H1 (cell line): ENCODE results near the gene HOXB5. TPM values are rescaled to one million over a fixed set of nuclear protein-coding genes. Genes with fewer than 3 reads are reported as not detected.

ENCODE experiments used
- CTCF ChIA-PET: fragments of 300-600 bp; sonication (Branson Sonifier 250); formaldehyde crosslinking; loops from one replicate; lab custom pipeline; 2021; ENCODE audit not compliant: partially characterized antibody; lab: Charles Lee
- POLR2A ChIA-PET: fragments of 300-600 bp; sonication (Branson Sonifier 250); formaldehyde crosslinking; loops from one replicate; lab custom pipeline; 2021; ENCODE audit warnings: inconsistent platforms; ENCODE audit not compliant: partially characterized antibody; lab: Charles Lee
- DNase-seq, 2 experiments: peaks; one replicate each; pipeline versions ENCODE4 v3.0.0 to v3.0.0-alpha.2; 2010 to 2022; ENCODE audit warnings: low spot score in 2 of 2, low read depth in 1 of 2, mixed read lengths in 1 of 2
- FAIRE-seq: peaks from 2 replicates; lab custom pipeline; 2011; peaks lifted over from hg19 to GRCh38; lab: Jason Lieb, UNC
- H2AFZ ChIP-seq: 2 replicates; pipeline ENCODE4 v1.8.1; 2012; ENCODE audit warnings: low read length, inconsistent platforms
- H2AK5ac ChIP-seq: 2 replicates; pipeline ENCODE4 v1.6.1; 2013; ENCODE audit warnings: low read depth, low read length
- H2BK120ac ChIP-seq: replicated peaks from 2 replicates; pipeline ENCODE3; 2013; ENCODE audit warnings: low read depth, low read length, inconsistent platforms
- H2BK12ac ChIP-seq: 2 replicates; pipeline ENCODE4 v1.6.1; 2013; ENCODE audit warnings: low read depth, low read length
- H2BK15ac ChIP-seq: 2 replicates; pipeline ENCODE4 v1.6.1; 2013; ENCODE audit warnings: low read length
- H2BK20ac ChIP-seq: 2 replicates; pipeline ENCODE4 v1.6.1; 2013; ENCODE audit warnings: low read length
- H2BK5ac ChIP-seq: 2 replicates; pipeline ENCODE4 v1.6.1; 2013; ENCODE audit warnings: low read depth, low read length
- H3K14ac ChIP-seq: 2 replicates; pipeline ENCODE4 v1.6.1; 2013; ENCODE audit warnings: inconsistent platforms; ENCODE audit not compliant: insufficient read length
- H3K18ac ChIP-seq: 2 replicates; pipeline ENCODE4 v1.6.1; 2013; ENCODE audit warnings: low read length; ENCODE audit errors: extremely low read depth
- H3K23ac ChIP-seq: 2 replicates; pipeline ENCODE4 v1.6.1; 2013; ENCODE audit warnings: inconsistent platforms; ENCODE audit not compliant: insufficient read length
- H3K23me2 ChIP-seq: 2 replicates; pipeline ENCODE4 v1.6.1; 2013; ENCODE audit warnings: low read depth, low read length
- H3K27ac ChIP-seq: 2 replicates; pipeline ENCODE4 v1.6.1; 2011; ENCODE audit warnings: low read depth, low read length, inconsistent platforms
- H3K27me3 ChIP-seq, 4 experiments: replicated peaks in 1 of 4; 1 replicate in 1 of 4; 2 replicates in 3 of 4; pipeline versions ENCODE4 v1.6.1 to v1.8.1; 2011 to 2013; ENCODE audit warnings: low read length in 3 of 4, mild to moderate bottlenecking in 3 of 4, inconsistent platforms in 2 of 4, mixed read lengths in 2 of 4, moderate library complexity in 1 of 4; ENCODE audit not compliant: control insufficient read depth in 3 of 4, insufficient read depth in 3 of 4; ENCODE audit errors: extremely low read depth in 1 of 4
- H3K36me3 ChIP-seq, 4 experiments: 2 replicates each; pipeline versions ENCODE4 v1.6.1 to v1.8.1; 2011 to 2013; ENCODE audit warnings: mild to moderate bottlenecking in 4 of 4, low read length in 3 of 4, moderate library complexity in 2 of 4, control low read depth in 1 of 4, inconsistent platforms in 1 of 4; ENCODE audit not compliant: insufficient read depth in 4 of 4, control insufficient read depth in 2 of 4
- H3K4ac ChIP-seq: replicated peaks from 2 replicates; pipeline ENCODE3; 2013; ENCODE audit warnings: low read length, low read depth, mixed read lengths, inconsistent platforms; ENCODE audit not compliant: insufficient read length
- H3K4me1 ChIP-seq, 4 experiments: replicated peaks in 1 of 4; 1 replicate in 1 of 4; 2 replicates in 3 of 4; pipeline versions ENCODE4 v1.6.1 to v1.8.1; 2011 to 2013; ENCODE audit warnings: low read length in 3 of 4, inconsistent platforms in 2 of 4, mixed read lengths in 1 of 4; ENCODE audit not compliant: insufficient read depth in 4 of 4, control insufficient read depth in 3 of 4
- H3K4me2 ChIP-seq, 2 experiments: 2 replicates each; pipeline versions ENCODE4 v1.6.1 to v1.8.1; 2011 to 2013; ENCODE audit warnings: low read depth in 2 of 2, low read length in 2 of 2, control low read depth in 1 of 2, inconsistent platforms in 1 of 2, mild to moderate bottlenecking in 1 of 2; ENCODE audit not compliant: insufficient read depth in 1 of 2
- H3K4me3 ChIP-seq, 4 experiments: fragments of 200-600, 300-600 bp in 1 of 4; sonication (generic), shearing (Covaris generic), sonication (Bioruptor Twin) in 1 of 4; 2 replicates each; pipeline versions ENCODE4 v1.5.1 to v1.8.1; 2011 to 2016; ENCODE audit warnings: low read length in 4 of 4, low read depth in 3 of 4, control low read depth in 2 of 4, inconsistent platforms in 2 of 4, mild to moderate bottlenecking in 2 of 4, mixed read lengths in 1 of 4, moderate library complexity in 1 of 4; ENCODE audit not compliant: insufficient read depth in 2 of 4; ENCODE audit errors: extremely low read depth in 1 of 4
- H3K56ac ChIP-seq: replicated peaks from 2 replicates; pipeline ENCODE3; 2013; ENCODE audit warnings: low read depth, mild to moderate bottlenecking, mixed read lengths, low read length, inconsistent platforms; ENCODE audit not compliant: insufficient read length
- H3K79me1 ChIP-seq: 2 replicates; pipeline ENCODE4 v1.6.1; 2013; ENCODE audit warnings: low read depth, low read length, control low read depth
- H3K79me2 ChIP-seq, 2 experiments: 2 replicates each; pipeline versions ENCODE4 v1.6.1 to v1.8.1; 2012 to 2013; ENCODE audit warnings: low read length in 2 of 2, mild to moderate bottlenecking in 2 of 2, inconsistent platforms in 1 of 2; ENCODE audit not compliant: insufficient read depth in 2 of 2, control insufficient read depth in 1 of 2
- H3K9ac ChIP-seq, 4 experiments: replicated peaks in 1 of 4; 1 replicate in 1 of 4; 2 replicates in 3 of 4; pipeline versions ENCODE4 v1.6.1 to v1.8.1; 2011 to 2013; ENCODE audit warnings: low read depth in 3 of 4, low read length in 3 of 4, control low read depth in 2 of 4, mild to moderate bottlenecking in 2 of 4, moderate library complexity in 2 of 4, inconsistent platforms in 1 of 4; ENCODE audit errors: extremely low read depth in 1 of 4
- H3K9me3 ChIP-seq, 2 experiments: 2 replicates each; pipeline versions ENCODE4 v1.6.1 to v1.8.1; 2012 to 2013; ENCODE audit warnings: mild to moderate bottlenecking in 2 of 2, moderate library complexity in 2 of 2, control low read depth in 1 of 2, inconsistent platforms in 1 of 2, low read depth in 1 of 2, low read length in 1 of 2, mixed read lengths in 1 of 2; ENCODE audit not compliant: insufficient read depth in 2 of 2
- H4K20me1 ChIP-seq, 2 experiments: replicated peaks in 1 of 2; 2 replicates each; pipeline versions ENCODE3 to v1.8.1; 2011 to 2013; ENCODE audit warnings: inconsistent platforms in 2 of 2, low read length in 2 of 2, mild to moderate bottlenecking in 1 of 2; ENCODE audit not compliant: insufficient read depth in 2 of 2, control insufficient read depth in 1 of 2
- H4K5ac ChIP-seq: 2 replicates; pipeline ENCODE4 v1.6.1; 2013; ENCODE audit warnings: low read length, low read depth, mixed read lengths, inconsistent platforms; ENCODE audit not compliant: insufficient read length
- H4K8ac ChIP-seq: 2 replicates; pipeline ENCODE4 v1.8.0; 2013; ENCODE audit warnings: mild to moderate bottlenecking, moderate library complexity, low read length, inconsistent platforms; ENCODE audit not compliant: insufficient read depth; ENCODE audit errors: extremely low read depth
- H4K91ac ChIP-seq: replicated peaks from 2 replicates; pipeline ENCODE3; 2013; ENCODE audit warnings: low read length, mixed read lengths, inconsistent platforms; ENCODE audit not compliant: insufficient read length
- CBX8 ChIP-seq: fragments of 300-800, 300-1000 bp; sonication (generic); IDR thresholded peaks from 2 replicates; pipeline ENCODE4 v1.7.1; 2016; ENCODE audit warnings: low read depth, low read length, borderline replicate concordance
- EZH2 ChIP-seq: fragments of 200-600 bp; sonication (generic); IDR thresholded peaks from 2 replicates; pipeline ENCODE4 v1.7.1; 2012; ENCODE audit warnings: low read depth, mild to moderate bottlenecking, moderate library complexity, low read length, inconsistent platforms; ENCODE audit not compliant: severe bottlenecking
- RNF2 ChIP-seq: fragments of 200-900, 300-1000 bp; sonication (generic); IDR thresholded peaks from 2 replicates; pipeline ENCODE4 v1.7.1; 2016; ENCODE audit warnings: borderline replicate concordance, low read depth, mild to moderate bottlenecking, antibody characterized with exemption, low read length; ENCODE audit not compliant: poor library complexity, severe bottlenecking; ENCODE audit errors: missing control alignments
- SUZ12 ChIP-seq: fragments of 200-600 bp; sonication (generic); IDR thresholded peaks from 2 replicates; pipeline ENCODE4 v1.6.1; 2012; ENCODE audit warnings: mild to moderate bottlenecking, inconsistent platforms, low read length, moderate library complexity, mixed read lengths
- TEAD4 ChIP-seq: IDR thresholded peaks from 2 replicates; pipeline ENCODE4 v1.6.1; 2012; ENCODE audit warnings: low read depth, low read length, inconsistent platforms, mixed read lengths
- YY1 ChIP-seq: IDR thresholded peaks from 2 replicates; pipeline ENCODE4 v1.6.1; 2011; ENCODE audit warnings: low read depth, mild to moderate bottlenecking, low read length
- WGBS, 2 experiments: shearing (Covaris generic) in 1 of 2; methylation state at CpG; one replicate each; pipeline versions ENCODE4 v1.1.6 to v1.1.7; 2013 to 2015; ENCODE audit warnings: low lambda C conversion rate in 2 of 2, mixed read lengths in 2 of 2, inconsistent platforms in 1 of 2, low coverage in 1 of 2, missing lambda C conversion rate in 1 of 2; ENCODE audit not compliant: insufficient replicate concordance in 2 of 2, insufficient coverage in 1 of 2, insufficient read length in 1 of 2; ENCODE audit errors: extremely low coverage in 1 of 2, missing lambda C conversion rate in 1 of 2; 5-methylcytosine and 5-hydroxymethylcytosine counted together
- long read RNA-seq, 2 experiments: library from RNA in 1 of 2; library from capped mRNA in 1 of 2; stranded (forward); transcript quantifications; one replicate each; pipeline ENCODE4 v2.0.0, GENCODE V29; 2021; ENCODE audit warnings: inconsistent platforms in 1 of 2
- polyA minus RNA-seq, 3 experiments: library from RNA; depleted of rRNA, polyadenylated mRNA; stranded (reverse); fragments of >200 nt; gene quantifications; 1 replicate in 2 of 3; 2 replicates in 1 of 3; pipeline ENCODE4 v1.2.3, GENCODE V29; 2011
- polyA plus RNA-seq, 7 experiments: library from polyadenylated mRNA; depleted of rRNA in 3 of 7; stranded (reverse) in 5 of 7; unstranded in 2 of 7; fragments of >200 nt in 5 of 7; fragments of 200-250 nt in 2 of 7; gene quantifications; 1 replicate in 5 of 7; 2 replicates in 1 of 7; 4 replicates in 1 of 7; pipeline versions ENCODE4 v1.2.1 to v1.2.3, GENCODE V29; 2011 to 2013; ENCODE audit warnings: missing spikeins in 2 of 7, mixed read lengths in 2 of 7
- total RNA-seq: library from RNA; stranded (reverse); fragmentation: NEBNext Ultra II Directional; extraction: Animal tissue kit (Norgen Biotek cat#: 25700); gene quantifications from 2 replicates; pipeline ENCODE4 v1.2.1, GENCODE V29; 2021
- TF ChIP-seq, protein P1 (sequence below): IDR thresholded peaks from 2 replicates; pipeline ENCODE4 v1.6.1; 2012; ENCODE audit warnings: inconsistent platforms

Gene HOXB5
- total RNA-seq (not detected in 2 replicates), polyA plus RNA-seq (2011; rRNA removed) (not detected in 2 replicates), polyA minus RNA-seq (2011; rRNA and poly(A)+ RNA removed) (0.07 TPM in 1 of 2 replicates, not detected in the other)
- not detected for polyA plus RNA-seq (2011; cell fraction: cytosol; rRNA removed)
- not detected for polyA plus RNA-seq (2011; cell fraction: nucleus; rRNA removed)
- not detected in 4 replicates for polyA plus RNA-seq (2012, experiment 1 of 2)
- polyA plus RNA-seq (2012, experiment 2 of 2): not detected
- not detected for polyA plus RNA-seq (2013, experiment 1 of 2)
- polyA plus RNA-seq (2013, experiment 2 of 2): not detected
- polyA minus RNA-seq (2011; cell fraction: cytosol; rRNA and poly(A)+ RNA removed): not detected
- not detected for polyA minus RNA-seq (2011; cell fraction: nucleus; rRNA and poly(A)+ RNA removed)
- long read RNA-seq, experiment 1: 0 reads
- long read RNA-seq, experiment 2: 0 reads

- Histone ChIP-seq H2BK120ac (no peak within 1 kb of the TSS), H3K79me2 (no peaks in the 10 kb centered on the region), H3K4me2 (peak within 1 kb of the TSS in 1 of 2 experiments; percentile 47; a peak in 3 of 4 replicates), H3K27me3 (peaks cover 96 to 100% (median 99%) of the 10 kb centered on the region in 4 experiments), H3K56ac (no peak within 1 kb of the TSS), H3K23ac (no peak within 1 kb of the TSS), H4K91ac (no peak within 1 kb of the TSS), H3K23me2 (no peaks in the 10 kb centered on the region; the same call in 1 of the 2 replicates), H2BK12ac (no peak within 1 kb of the TSS; the same call in 1 of the 2 replicates), H2AK5ac (no peak within 1 kb of the TSS), H3K18ac (peak within 1 kb of the TSS; percentile 48; the same call in 1 of the 2 replicates), H4K8ac (no peak within 1 kb of the TSS), H3K4me3 (0 out of 8 replicates have a peak within 1 kb of the TSS, but pooled peaks of 1 of the 4 experiments have one; percentile 15), H3K27ac (no peak within 1 kb of the TSS), H2BK5ac (no peak within 1 kb of the TSS), H4K20me1 (peaks cover 32 to 40% of the 10 kb centered on the region in 2 experiments), H2BK15ac (no peak within 1 kb of the TSS), H4K5ac (no peak within 1 kb of the TSS), H2BK20ac (no peak within 1 kb of the TSS), H3K14ac (no peak within 1 kb of the TSS), H3K79me1 (no peaks in the 10 kb centered on the region), H3K36me3 (peaks cover 0 to 3% (median 0%) of the 10 kb centered on the region in 4 experiments; a peak in 1 of 8 replicates), H3K9me3 (no peaks in the 10 kb centered on the region; a peak in 1 of 4 replicates), H3K9ac (no peak within 1 kb of the TSS), H2AFZ (no peak within 1 kb of the TSS), H3K4ac (no peak within 1 kb of the TSS), H3K4me1 (peaks cover 0 to 12% (median 4%) of the 10 kb centered on the region in 4 experiments; a peak in 5 of 7 replicates)
- 11% methylated on average over 48 of the region's 50 CpGs; no CpG with 5 or more reads in 1 of the 2 experiments for WGBS, 2 experiments
- POLR2A ChIA-PET: interaction anchor here (1.3 kb wide), 1 partner anchor 260 kb away, joined by 3 read pairs; no protein-coding TSS in a partner anchor
- DNase-seq (no peak), FAIRE-seq (no peak)
- CTCF ChIA-PET: interaction anchor here (0.6 to 7.0 kb wide), 51 partner anchors 20 to 434 kb away, joined by 3 to 53 read pairs (median 4); partner anchors contain the start of genes HOXB1 and HOXB9
- TF ChIP-seq EZH2 (peak; percentile 80), SUZ12 (peak; percentile 86), YY1 (no peak), RNF2 (peak; percentile 83), TEAD4 (no peak), CBX8 (peak; percentile 82; the same call in 1 of the 2 replicates)
- TF ChIP-seq, protein P1, sequence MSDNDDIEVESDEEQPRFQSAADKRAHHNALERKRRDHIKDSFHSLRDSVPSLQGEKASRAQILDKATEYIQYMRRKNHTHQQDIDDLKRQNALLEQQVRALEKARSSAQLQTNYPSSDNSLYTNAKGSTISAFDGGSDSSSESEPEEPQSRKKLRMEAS: peak; percentile 21; the same call in 1 of the 2 replicates
These were observed at the start of gene HOXB5 for GRCh38 chr17:48593126-48593829. Gene HOXB5 (minus strand): TSS chr17:48593779. CDS start chr17:48593682, 97 bp downstream.
